DOHH2 (cell line): ENCODE data around the gene LONP2.

Source experiments
- CTCF ChIP-seq: fragments of 200-600 bp; sonication (generic); IDR thresholded peaks from one replicate; pipeline ENCODE4 v1.5.1; 2014; ENCODE audit warnings: antibody characterized with exemption, mild to moderate bottlenecking, low read depth, low read length; ENCODE audit not compliant: poor library complexity, severe bottlenecking
- EZH2phosphoT487 ChIP-seq: fragments of 200-600 bp; sonication (generic); IDR thresholded peaks from 2 replicates; pipeline ENCODE4 v1.6.1; 2017; ENCODE audit warnings: borderline replicate concordance, mild to moderate bottlenecking, antibody characterized with exemption, low read length, moderate library complexity, mixed read lengths

- TF ChIP-seq CTCF: no peak
- no peak for TF ChIP-seq EZH2phosphoT487
Observed at GRCh38 chr16:48385253-48386150, 141.4 kb downstream of the LONP2 start, which contains the start of gene SIAH1.
